Left kidney (tissue), 2 donors: ENCODE results near the gene CDC20. TPM values are rescaled to one million over a fixed set of nuclear protein-coding genes. Genes with fewer than 3 reads are reported as not detected.
"Not testable (repeated sequence)": the region's sequence is repeated elsewhere in the genome, so short reads cannot be mapped to it uniquely, and the experiment has no call there.

Experiments
- DNase-seq: peaks from one replicate; pipeline ENCODE4 v3.0.0-alpha.2; 2013
- polyA plus RNA-seq: library from polyadenylated mRNA; unstranded; fragments of 120-200 nt; gene quantifications from one replicate; pipeline ENCODE4 v1.2.1, GENCODE V29; 2013; ENCODE audit not compliant: insufficient read length

The CDC20 gene
- polyA plus RNA-seq, 1 donor, result 47.4 TPM

DNA sequence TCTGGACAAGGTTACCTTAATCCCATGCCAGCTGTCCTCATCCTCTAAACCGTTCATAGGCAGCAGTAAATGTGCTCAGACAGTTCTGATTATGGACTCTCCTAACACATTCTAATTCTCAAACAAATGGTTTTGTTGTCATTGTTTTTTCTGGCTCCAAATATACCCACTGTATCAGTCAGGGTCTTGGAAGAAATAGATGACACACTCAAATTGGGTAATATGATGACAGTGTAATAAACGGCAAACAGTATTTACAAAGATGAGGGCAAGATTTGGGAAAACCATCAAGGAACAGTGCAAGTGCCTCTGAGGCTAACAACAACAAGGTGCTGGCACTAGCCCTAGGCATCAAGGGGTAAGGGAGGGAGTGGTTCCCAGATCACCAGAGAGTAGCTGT lies 4.3 kb upstream of the CDC20 start:
- no peak for DNase-seq

DNA sequence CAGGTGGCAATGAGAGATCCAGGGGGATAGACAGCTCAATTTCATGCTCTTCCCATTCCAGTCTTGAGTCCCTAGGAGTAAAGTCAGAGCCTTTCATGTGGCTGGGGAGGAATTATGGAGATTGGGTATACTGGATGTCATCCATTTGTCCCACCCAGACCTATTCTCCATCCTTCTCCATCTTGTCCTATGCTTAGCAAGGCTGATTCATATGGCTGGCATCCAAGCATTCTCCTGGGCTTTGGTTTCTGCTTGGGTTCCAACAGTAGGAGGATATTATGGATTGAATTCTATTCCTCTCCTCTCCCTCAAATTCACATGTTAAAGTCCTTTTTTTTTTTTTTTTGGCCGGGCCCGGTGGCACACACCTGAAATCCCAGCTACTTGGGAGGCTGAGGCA lies 3.8 kb upstream of the CDC20 start:
- DNase-seq, result no peak

DNA sequence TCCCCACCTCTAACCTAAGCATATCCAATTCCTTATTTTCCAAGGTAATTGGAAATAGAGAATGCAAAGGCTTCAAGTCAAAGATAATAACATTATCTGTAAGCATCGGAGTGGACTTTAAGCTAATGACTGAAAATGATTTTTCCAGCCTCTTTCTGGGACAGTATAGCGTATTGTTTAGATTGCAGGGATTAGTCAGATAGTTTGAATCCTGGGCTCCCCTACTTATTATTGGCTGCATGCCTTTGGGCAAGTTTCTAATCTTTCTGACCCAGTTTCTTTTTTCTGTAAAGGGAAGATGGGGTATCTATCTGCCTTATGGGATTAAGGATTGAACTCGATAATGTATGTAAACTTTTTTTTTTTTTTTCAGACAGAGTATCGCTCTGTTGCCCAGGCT lies 1.5 kb upstream of the CDC20 start:
- DNase-seq, result no peak

DNA sequence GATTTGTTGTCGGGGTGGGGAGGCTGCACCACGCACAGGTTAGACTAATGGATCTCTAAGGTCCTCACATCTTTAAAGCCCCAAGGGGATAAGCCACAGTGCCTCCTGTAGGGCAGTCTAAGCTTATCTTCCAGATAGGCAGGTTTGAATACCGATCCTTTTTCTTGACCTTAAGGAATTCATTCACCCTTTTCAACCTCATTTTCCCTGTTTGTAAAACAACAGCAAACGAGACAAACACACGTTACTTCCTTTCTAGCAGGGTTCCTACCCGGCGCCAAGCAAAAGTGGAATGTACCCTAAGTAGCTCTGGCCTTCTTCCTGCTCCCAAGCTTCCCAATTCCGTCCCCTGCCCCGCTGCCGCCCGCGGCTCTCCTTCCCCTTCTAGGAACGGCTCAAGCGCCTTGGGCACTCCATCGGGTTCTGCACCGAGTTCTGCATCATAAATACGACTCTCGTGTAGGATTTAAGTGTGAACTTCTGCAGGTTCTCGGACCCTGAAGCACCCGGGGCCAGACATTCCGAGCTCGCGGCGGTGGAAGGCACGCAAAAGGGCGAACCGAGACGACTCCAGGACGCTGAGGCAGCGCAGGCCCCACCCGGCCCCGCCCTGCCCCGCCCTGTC lies 548 bp upstream of the CDC20 start:
- DNase-seq, result no peak

DNA sequence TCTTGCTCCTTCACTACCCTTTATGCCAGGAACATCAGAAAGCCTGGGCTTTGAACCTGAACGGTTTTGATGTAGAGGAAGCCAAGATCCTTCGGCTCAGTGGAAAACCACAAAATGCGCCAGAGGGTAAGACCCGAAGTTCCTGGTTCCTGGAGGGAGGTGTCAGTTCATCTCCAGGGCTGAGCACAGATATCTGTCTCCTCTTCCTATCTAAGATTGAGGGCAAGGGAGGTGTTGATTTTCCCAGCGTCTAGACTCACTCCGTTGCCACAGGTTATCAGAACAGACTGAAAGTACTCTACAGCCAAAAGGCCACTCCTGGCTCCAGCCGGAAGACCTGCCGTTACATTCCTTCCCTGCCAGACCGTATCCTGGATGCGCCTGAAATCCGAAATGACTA lies 915 bp downstream of the CDC20 start:
- no peak for DNase-seq

DNA sequence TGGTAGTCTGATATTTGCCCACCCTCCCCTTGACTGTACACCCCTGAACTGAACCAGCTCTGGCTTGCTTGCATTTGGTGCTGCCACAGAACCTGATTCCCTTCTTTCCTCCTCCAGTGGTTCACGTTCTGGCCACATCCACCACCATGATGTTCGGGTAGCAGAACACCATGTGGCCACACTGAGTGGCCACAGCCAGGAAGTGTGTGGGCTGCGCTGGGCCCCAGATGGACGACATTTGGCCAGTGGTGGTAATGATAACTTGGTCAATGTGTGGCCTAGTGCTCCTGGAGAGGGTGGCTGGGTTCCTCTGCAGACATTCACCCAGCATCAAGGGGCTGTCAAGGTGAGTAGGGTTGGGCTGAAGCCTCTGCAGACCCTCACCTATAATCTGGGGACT lies 1.8 kb downstream of the CDC20 start:
- DNase-seq, result no peak

DNA sequence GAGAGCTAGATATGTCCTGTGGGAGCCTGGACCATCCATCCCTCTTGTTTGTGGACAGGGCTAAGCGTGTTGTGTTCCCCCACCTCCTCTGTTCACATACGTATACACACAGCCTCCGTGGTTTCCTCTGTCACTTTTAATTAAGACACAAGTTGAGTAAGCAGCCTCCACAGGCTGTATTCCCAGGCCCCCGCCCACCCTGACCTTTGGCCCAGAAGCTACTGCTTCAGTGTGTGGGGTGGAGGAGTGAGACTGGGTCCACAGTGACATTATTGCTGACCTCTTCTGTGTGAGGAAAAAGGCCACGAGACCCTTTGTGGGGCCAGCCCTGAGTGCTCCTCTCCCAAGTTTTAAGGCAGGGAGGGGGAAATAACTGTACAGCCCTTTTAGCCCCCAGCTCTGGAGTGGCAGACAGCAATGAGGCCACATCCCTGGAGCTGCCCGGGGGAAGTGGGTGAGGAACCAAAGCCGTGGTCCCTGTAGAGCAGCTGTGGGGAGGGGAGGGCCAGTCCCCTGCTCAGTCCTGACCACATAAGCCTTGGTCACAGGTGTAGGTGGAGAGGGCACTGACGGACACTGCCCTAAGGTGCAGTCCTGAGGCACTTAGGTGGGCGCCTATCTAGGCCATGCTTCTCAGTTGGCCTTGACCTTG lies 4.6 kb downstream of the CDC20 start:
- DNase-seq, result no peak

DNA sequence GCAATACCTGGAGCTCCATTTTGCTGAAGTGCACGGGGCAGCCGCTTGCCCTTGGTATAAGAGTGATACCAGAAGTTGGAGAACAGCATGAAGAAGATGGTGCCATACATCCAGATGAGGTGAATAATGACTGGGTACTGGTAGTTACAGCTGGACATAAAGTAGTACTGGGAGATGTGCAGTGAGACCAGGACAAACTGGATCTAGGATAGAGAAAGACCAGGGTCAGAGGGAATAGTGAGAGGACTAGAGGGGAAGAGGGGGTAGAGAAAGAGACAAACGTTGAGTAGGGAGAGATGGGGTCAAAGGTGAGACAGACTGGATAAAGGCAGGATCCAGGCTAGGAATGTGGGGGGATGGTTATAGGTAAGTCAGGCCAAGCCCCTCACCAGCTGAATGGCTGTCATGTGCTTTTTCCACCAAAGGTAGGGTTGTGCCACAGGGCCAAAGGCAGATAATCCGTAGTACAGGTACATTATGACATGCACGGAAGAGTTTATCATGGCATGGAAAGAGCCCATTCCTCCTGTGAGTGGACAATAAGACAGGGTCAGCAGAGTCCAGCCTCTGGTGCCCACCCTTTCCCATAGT lies 5.2 kb downstream of the CDC20 start:
- no peak for DNase-seq

DNA sequence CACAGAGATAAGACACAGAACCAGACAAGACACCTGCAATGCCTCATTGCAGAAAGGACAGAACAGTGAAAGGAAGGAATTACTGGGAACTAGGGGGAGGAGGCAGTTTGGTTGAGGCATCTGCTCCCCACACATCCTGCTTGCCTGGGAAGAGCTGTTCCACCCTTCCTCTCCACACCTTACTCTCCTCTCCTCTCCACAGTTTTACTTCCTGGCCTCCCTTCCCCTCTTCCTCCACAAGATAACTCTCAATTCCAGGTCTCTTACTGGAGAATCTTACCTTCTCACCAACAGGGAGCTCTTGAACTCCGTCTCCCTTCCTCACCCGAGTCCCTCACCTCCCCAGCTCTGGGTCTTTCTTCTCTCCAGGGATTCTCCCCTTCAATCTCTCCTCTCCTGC lies 6.9 kb downstream of the CDC20 start:
- no peak for DNase-seq

DNA sequence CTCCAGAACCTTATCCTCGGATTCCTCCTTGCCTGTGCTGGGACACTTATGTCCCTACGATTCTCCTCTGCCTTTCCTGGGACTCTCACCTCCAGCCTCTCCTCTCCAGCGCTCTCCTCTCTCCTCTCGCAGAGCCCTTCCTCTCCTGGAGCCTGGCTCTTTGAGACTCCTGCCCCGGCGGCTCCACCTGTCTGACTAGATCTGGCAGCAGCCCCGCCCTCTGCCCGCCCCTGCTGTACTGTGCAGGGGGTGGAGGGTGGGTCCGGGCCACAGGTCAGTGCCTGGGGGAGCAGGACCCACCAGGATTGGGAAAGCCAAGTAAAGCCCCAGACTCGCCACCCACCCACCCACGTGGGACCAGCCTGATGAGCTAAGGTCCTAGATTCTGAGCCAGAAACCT lies 7.4 kb downstream of the CDC20 start:
- DNase-seq, result no peak

DNA sequence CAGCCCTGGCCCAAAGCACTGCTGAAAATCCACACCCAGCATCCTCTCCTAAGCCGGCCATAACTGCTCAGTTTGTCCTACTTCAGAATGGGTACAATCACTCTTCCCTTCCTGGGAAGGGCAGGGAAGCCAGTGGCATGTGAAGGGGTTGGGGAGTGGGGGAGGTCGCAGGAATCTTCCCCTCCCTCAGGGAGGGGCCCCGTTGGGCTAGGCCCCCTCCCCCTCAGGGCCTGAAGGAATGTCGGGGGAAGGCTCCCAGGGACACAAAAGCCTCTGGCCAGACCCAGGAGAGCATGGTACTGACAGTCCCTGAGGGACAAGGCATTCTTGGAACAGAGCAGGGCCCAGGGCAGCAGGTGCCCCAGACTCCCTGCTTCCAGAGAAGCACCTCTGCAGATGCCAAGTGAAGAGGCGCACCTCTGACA lies 7.8 kb downstream of the CDC20 start:
- no peak for DNase-seq

DNA sequence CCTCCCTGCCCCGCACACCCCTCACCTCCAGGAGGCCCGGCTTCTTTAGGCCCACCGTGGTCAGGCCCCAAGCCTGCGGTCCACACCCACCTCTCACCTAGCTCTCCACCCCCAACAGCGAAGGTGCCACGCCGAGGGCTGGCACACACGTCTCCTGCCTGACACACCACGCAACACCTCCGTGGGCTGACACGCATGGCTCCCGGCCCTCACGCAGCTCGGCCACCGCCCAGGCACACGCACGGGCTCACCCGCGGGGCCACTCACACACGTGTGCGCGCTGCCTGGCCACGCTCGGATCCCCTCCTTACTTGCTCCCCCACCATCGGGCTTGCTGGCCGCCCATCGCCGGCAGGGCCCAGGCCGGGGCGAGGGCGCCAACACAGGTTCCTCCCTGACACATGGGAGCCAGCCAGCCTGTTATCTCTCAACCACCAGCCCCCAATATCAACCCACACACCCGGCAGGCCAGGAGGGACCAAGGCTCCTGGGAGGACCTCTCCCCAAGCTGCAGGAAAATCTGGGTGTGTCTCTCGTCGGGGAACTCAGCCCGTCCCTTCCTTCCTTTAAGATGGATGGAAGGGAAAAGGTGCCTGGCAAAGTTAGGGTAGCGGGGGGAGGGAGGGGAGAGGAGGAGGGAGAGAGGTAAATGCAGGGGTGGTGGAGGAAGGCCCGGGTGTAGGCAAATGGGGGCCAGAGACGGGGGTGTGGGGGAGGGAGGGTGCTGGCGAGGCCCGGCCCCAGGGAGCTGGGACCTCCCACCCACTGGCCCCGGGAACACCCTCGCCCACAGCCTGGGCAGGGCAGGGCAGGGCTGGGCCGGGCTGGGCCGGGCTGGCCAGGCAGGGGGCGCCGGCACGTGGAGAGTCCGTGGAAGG lies 8.5 kb downstream of the CDC20 start:
- DNase-seq, result no peak

DNA sequence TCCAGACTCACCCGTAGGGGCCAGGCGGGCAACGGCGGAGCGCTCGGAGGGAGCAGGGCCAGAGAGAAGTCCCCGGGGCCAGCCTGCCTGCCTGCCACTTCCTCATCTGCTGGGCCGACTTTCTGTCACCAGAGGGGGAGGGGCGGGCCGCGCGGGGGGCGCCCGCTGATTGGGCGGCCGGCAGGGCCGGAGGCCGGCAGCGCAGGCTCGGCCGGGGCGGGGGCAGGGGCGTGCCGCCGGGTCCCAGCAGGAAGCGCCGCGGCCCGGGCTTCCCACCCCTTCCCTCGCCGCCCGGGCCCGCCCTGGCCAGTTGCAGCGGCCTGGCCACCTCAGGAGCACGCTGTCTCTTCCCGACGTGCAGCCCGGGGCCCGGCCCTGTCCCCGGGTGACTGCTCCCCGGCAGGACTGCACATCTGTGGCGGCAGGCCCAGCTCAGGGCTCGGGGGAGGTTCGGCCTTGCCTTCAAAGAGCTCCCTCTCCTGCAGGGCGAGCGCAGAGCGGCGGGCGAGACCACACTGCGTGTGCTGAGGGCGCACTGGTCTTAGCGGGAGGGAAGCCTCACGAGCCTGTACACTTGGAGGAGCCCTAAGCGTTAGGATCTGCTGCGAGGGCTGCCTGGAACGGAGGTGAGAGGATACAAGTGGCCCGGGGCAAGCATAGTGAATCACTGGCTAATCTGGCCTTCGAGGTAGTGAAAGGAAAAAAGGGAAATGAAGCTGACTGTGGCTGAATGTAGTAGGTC lies 9.3 kb downstream of the CDC20 start, which contains the start of gene ELOVL1:
Gene ELOVL1 (minus strand): TSS at position 108 of the 742 bp plus-strand sequence. CDS start 2,402 bp downstream, outside the sequence.
- DNase-seq, result peak; percentile 85

DNA sequence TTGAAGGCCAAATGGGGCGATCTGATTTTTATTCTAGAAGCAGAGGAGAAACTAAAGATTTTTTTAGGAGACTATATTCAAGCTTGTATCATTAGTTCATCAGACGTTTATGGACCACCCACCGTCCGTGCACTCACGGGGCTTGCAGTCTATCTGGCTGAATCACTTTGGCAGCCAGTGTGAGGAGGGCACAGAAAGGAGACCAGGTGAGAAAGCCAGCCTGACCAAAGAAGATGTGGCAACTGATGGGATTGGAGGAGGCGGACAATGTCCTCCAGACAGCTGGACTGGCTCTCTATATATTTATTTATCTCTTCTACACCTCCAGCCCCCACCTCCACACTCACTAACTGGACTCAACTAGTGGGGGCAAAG lies 9.9 kb downstream of the CDC20 start:
- DNase-seq, result no peak

DNA sequence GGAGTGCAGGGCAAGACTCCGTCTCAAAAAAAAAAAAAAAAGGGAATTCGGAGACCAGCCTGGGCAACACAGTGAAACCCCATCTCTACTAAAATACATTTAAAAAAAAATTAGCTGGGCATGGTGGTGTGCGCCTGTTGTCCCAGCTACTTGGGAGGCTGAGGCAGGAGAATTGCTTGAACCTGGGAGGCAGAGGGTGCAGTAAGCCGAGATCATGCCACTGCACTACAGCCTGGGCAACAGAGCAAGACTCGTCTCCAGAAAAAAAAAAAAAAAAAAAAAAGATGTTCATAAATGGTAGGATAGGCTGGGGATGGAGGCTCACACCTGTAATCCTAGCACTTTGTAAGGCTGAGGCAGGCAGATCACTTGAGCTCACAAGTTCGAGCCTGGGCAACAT lies 11.0 kb downstream of the CDC20 start:
- DNase-seq, result not testable (repeated sequence)

DNA sequence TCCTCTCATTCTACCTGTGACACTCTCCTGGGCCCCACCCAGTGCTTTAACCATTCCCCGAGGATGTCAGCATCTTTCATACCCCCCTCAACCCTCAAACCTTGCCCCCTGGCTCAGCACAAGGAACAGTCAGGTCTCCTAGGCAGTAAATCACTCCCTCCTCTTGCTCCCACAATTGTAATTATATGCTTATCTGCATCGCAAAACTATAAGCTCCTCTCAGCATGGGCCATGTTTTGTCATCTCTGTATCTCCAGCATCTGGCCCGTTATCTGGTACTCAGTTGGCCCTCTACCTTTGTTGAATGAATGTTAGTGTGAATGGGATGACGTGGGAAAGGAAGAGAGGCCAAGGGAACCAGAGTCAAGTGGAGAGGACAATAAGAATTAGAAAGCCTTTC lies 11.8 kb downstream of the CDC20 start:
- DNase-seq, result no peak

DNA sequence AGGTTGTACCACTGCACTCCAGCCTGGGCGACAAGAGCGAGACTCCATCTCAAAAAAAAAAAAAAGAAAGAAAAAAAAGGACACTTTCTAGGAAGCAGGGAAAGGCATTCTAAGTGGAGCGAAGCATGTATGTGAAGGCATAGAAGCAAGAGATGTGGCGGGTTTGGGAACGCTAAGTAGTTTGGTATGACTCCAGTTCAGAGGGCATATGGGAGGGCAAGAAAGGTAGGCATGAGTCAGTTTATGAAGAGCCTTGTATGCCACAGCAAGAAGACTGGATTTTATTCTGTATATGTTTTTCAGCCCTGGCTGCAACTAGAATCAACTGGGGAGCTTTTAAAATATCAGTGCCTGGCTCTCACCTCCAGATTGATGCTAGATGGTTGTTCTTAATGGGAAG lies 13.4 kb downstream of the CDC20 start:
- DNase-seq, result no peak

DNA sequence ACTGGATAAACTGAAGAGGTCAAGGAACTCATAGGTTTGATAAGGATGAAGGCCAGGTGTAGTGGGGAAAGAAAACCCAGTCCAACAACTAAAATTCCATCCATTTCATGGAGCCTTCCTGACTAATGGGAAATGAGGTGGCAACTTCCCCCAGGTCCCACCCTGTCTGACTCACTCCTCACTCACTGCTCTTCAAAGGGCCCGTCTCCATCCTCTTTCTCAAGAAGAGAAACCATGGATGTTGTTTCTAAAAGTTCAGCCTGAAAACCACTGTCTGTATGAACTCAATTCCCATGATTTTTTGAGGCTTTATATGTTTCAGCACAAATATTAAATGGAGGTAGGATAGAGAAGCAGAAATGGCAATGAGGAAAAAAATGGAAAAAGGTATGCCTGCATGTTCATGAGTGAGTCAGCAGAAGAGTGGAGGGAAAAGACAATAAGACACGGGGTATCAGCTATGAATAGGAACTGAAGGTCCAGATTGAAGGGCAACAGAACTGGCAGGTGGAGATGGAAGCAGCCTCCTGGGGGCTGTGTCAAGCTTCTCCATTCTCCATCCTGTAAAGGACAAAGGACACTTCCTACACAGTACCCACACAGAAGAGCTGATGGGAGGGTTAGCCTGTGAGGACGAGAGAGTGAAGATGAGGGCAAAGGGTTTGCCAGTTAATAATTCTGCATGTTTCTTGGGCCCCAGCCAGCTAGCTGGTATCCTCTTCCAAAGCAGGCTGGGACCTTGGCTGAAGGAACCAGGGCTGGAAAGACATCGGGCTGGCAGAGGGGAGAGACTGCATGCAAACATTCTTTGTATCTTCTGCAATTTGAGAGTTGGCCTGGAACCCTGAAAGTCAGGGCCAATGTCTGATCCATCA lies 14.5 kb downstream of the CDC20 start:
- DNase-seq, result no peak

DNA sequence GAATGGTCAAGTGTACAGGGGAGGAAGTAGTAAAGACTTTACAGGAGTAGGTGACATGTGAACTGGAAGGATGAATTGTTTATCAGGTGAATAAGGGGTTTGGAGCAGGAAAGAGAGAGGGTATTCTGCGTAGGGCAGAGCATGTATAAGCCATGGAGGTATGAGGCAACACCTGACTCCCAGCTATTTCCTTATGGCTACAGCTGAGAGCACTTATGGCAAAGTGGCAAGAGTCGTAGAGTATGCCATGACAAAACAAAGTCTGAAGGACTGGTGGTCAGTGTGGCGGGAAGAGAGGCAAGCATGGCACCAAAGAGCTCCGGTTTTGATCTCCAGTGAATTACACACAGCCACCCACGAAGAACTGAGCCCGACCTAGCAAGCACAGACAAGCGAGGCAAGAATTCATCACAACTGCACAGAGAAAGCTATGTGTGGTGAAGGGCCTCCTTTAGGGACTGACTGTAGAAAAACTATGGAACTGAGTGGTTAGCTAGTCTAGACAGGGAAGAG lies 18.0 kb downstream of the CDC20 start:
- DNase-seq, result no peak

DNA sequence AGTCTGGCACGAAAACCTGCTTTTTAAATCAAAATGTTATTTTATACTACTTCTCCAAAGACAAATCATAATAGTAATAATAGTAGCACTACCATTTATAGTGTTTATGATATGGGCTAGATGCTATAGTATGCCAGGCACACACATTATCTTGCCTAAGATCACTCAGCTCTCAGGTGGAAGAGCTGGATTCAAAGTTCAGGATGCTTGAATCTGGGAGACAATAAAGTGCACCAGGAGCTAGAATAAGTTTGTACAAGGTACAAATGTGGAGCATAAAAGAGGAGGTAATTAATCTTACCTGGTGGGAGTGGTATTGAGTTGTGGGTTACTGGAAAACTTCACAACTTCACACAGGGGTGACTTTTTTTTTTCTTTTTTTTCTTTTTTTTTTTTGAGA lies 19.1 kb downstream of the CDC20 start:
- no peak for DNase-seq

DNA sequence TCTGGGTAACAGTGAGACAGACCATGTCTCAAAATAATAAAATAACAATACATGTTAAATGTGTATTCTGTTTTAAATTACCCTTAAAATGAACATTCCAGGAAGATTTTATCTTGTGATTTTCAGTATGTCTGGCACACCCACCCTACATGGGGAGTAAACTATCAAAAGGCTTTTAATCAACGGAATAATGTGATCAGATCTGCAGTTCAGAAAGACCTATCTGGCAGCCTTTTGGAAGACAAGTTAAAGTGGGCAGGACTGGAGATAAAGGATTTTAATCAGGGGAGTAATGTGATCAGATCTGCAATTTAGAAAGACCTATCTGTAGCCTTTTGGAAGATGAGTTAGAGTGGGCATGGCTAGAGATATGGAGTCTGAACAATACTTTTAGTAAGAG lies 20.7 kb downstream of the CDC20 start:
- DNase-seq, result no peak
